Astrocyte (in vitro differentiated cells and primary cell): ENCODE results near the gene EPHA6.

Experiments
- CTCF ChIP-seq: IDR thresholded peaks from 2 replicates; pipeline ENCODE4 v1.5.1; 2011; ENCODE audit warnings: low read depth, mild to moderate bottlenecking, inconsistent platforms, low read length, moderate library complexity; ENCODE audit not compliant: insufficient read depth
- EZH2 ChIP-seq: IDR thresholded peaks from 2 replicates; pipeline ENCODE4 v1.6.1; 2012; ENCODE audit warnings: mild to moderate bottlenecking, low read length, inconsistent platforms; ENCODE audit not compliant: insufficient read depth

GRCh38 chr3:96977671-96978070 is 163.3 kb downstream of the EPHA6 start:
- TF ChIP-seq CTCF (no peak), EZH2 (no peak)
